Hindlimb muscle (tissue), 1 donor: ENCODE results near the gene UQCRC2. TPM values are rescaled to one million over a fixed set of nuclear protein-coding genes. Genes with fewer than 3 reads are reported as not detected.
"Not testable (repeated sequence)": the region's sequence is repeated elsewhere in the genome, so short reads cannot be mapped to it uniquely, and the experiment has no call there.

Experiments used
- DNase-seq: peaks from one replicate; pipeline ENCODE4 v3.0.0-alpha.2; 2013
- polyA plus RNA-seq: library from polyadenylated mRNA; unstranded; fragments of 120-200 nt; gene quantifications from one replicate; pipeline ENCODE4 v1.2.1, GENCODE V29; 2013; ENCODE audit not compliant: insufficient read length

The UQCRC2 gene
- polyA plus RNA-seq: 291 TPM

GRCh38 chr16:21952793-21953540 lies at the start of gene UQCRC2:
UQCRC2 (plus strand) TSS chr16:21953361; CDS start chr16:21953424, 63 bp downstream.
- peak; percentile 91 for DNase-seq

DNA sequence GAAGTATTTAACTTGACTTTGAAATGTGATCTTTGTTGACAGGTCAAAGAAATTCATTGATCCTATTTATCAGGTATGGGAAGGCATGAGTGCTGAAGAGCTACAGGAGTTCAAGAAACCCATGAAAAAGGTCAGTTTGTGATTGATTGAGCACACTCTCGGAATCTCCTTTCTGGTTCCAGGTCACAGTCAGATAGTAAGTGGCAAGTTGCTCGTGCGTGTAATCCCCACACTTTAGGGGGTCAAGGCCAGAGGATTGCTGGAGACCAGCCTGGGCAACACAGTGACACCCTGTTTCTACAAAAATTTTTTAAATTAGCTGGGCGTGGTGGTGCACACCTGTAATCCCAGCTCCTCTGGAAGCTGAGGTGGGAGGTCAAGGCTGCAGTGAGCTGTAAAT lies 20.5 kb upstream of the UQCRC2 start:
- not testable (repeated sequence) for DNase-seq

DNA sequence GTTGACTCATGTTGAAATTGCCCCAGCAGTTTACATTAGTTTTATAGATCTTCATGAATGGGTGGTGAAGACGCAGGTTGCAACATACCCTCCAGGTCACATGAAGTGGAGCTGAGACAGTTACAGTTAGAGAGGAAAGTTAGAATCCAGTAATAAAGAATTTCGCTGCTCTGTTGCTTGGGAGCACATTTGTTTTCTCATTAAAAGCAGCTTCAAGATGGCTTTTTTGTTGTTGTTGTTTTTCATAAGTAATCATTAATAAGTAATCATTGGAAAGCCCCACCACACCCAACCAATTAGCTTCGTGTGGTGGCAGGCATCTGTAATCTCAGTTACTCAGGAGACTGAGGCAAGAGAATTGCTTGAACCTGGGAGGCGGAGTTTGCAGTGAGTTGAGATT lies 19.8 kb upstream of the UQCRC2 start:
- not testable (repeated sequence) for DNase-seq

- not testable (repeated sequence) for DNase-seq
These were observed 19.4 kb upstream of the UQCRC2 start for GRCh38 chr16:21933790-21934189.

- not testable (repeated sequence) for DNase-seq
These were observed 16.9 kb upstream of the UQCRC2 start for GRCh38 chr16:21936216-21936615.

GRCh38 chr16:21937336-21937829 lies 15.8 kb upstream of the UQCRC2 start:
- DNase-seq: no peak

- no peak for DNase-seq
These were observed 12.6 kb upstream of the UQCRC2 start for GRCh38 chr16:21940570-21940969.

- DNase-seq: no peak
These were observed 9.6 kb upstream of the UQCRC2 start for GRCh38 chr16:21943571-21943970.

- DNase-seq: no peak
These were observed 6.1 kb upstream of the UQCRC2 start for GRCh38 chr16:21946889-21947635.

DNA sequence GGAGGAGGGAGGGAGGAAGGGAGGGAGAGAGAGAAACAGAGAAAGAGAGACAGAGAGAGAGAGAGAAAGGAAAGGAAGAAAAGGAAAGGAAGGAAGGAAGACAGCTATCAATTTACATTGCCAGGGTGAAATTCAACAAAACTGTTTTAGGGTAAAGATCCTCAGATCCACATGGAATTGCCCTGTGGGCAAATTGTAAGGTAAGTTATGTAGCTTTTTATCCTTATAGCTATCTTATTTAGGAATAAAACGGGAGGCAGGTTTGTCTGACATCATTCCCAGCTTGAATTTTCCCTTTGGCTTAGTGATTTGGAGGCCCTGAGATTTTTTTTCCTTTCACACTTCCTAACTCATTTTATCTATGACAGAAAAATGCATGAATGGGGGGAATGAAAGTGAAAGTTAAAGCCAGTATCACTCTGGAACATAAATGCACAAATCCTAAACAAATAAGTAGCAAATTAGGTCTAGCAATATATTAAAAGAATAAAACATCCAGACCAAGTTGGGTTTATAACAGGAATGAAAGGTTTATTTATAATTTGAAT lies 3.4 kb upstream of the UQCRC2 start:
- DNase-seq: no peak

DNA sequence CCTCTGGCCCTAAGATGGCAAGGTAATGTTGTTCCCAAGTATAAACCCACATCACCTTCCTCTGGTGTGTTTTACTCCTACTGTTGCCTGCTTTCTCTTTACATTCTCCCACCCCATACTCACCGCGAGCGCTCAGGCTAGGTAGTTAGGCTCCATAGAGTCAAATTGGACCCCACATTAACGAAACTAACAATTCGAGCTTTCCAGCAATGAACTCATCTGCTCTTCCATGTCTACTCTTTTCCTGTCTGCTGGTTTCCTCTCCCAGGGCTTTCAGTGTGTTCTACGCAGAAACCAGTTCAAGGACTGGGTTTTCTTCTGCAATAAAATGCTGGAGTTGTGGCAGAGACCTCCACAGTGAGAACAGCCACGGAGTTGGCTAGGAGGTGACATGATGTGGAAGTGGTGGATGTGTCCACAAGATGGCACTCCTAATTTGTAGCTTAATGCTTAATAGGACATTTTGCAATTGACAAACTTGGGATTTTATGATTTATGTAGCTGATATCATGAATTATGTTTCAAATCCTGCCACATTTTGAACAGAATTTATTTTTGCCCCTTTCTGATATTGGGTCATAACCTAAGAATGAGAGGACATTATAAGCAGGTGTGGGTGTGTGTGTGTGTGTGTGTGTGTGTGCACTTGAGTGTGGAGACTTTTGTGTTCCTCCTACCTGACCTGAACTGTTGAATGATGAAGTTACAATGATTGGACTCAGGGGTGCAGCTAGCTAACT lies 2.2 kb upstream of the UQCRC2 start:
- peak; percentile 10 for DNase-seq

- DNase-seq: peak; percentile 72
These were observed 945 bp upstream of the UQCRC2 start for GRCh38 chr16:21952040-21952792.

GRCh38 chr16:21953541-21953902 lies 361 bp downstream of the UQCRC2 start:
- no peak for DNase-seq

DNA sequence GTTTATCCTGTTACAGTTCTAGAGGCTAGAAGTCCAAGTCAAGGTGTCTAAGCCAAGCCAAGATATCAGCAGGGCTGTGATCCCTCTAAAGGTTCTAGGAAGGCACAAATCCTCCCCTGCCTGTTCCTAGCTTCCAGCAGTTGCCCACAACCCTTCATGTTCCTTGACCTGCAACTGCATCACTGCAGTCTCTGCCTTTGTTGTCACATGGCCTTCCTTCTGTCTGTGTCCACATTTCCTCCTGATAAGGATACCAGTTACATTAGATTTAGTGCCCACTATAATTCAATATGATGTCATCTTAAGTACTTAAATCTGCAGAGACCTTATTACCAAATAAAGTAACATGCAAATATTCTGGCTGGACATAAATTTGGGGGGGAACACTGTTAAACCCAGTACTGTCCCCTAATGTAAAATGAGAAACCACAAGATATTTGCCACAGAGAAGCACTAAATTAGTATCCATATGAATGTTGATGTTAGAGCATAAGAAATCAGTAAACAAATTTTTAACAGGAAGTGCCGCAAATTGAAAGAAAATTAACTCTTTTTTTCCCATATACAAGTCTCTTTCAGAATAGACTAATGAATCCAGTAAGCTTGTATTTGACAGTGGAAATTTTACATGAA lies 4.7 kb downstream of the UQCRC2 start:
- DNase-seq: no peak

GRCh38 chr16:21959050-21959449 lies 5.9 kb downstream of the UQCRC2 start:
- DNase-seq: no peak

DNA sequence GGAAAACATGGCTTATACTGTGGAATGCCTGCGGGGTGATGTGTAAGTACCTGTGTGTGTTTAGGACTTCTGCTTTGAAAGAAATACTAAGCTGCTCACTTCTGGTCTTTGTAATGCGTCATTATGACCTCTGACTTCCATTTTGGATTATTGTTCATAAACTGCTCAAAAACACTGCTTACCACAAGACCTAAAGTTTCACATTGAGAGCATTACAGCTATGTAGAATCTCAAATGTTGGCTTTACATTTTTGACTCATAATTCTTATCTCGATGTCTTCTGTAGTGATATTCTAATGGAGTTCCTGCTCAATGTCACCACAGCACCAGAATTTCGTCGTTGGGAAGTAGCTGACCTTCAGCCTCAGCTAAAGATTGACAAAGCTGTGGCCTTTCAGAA lies 9.3 kb downstream of the UQCRC2 start:
- no peak for DNase-seq

DNA sequence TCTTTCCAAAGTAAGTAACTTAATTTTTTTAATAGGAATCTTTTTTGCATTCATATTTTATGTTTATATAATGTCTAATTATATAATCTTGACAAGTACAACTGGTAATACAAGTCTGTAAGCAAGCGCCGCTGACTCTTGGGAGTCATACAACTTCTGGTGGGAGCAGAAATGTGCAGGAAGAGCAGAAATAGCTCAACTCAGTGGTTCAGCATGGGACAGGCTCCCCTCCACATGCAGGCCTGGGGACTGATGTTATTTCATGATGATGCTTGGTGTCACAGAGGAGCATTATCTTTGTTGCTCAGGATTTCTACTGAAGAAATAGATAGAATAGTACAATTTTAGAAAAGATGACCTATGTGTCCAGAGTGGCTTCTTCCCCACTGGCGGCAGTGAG lies 10.7 kb downstream of the UQCRC2 start:
- DNase-seq: no peak

DNA sequence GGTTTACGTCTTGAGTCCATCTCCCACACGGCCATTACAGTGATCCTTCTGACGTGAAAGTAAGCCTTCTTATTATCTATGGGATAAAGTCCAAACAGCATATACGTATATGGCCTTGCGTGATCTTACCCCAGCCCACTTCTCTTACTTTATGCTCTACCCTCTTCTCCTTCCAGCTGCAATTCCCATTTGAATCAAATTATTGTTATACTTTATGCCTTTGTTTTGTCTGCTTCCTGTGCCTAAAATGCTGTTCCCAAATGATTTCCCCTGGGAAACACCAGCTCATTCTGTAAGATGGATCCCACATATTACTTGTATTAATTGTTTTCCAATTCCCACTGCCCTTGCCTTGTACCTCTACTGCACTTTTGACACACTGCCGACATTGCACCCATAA lies 11.2 kb downstream of the UQCRC2 start:
- no peak for DNase-seq

DNA sequence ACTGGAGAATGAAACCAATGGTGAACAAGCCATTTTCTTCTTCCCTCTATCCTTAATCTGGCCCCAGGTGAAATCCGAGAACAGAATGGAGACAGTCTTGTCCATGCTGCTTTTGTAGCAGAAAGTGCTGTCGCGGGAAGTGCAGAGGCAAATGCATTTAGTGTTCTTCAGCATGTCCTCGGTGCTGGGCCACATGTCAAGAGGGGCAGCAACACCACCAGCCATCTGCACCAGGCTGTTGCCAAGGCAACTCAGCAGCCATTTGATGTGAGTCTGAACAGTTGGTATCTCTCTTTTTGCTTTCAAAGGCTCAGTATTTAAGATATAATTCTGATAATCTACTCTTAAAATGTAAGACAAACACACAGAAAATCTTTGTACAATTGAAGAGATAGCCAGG lies 18.7 kb downstream of the UQCRC2 start:
- DNase-seq: no peak

DNA sequence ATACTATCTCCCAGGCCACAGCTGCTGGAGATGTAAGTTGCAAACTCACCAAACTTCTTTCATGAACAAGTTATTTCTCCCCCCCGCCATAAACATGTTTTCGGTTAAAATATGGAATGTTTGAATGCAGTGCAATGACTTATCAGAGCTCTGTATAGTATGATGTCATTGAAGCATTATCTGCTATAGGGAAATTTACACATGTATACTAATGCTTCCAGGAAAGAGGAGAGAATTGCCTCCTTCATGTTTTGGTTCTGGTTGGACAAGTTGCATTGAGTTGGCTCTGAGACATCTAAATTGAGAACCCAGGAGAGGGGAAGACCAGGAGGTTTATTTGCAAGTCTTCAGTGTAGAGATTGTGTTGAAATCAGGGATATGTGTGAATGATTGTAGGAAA lies 20.8 kb downstream of the UQCRC2 start:
- DNase-seq: no peak

- no peak for DNase-seq
These were observed 26.9 kb downstream of the UQCRC2 start for GRCh38 chr16:21980032-21980431.

GRCh38 chr16:21982108-21982507 lies 28.9 kb downstream of the UQCRC2 start:
- DNase-seq: no peak
